Spleen (tissue), 11 donors: Measurements from ENCODE around the gene GRAP2. TPM values are rescaled to one million over a fixed set of nuclear protein-coding genes. Genes with fewer than 3 reads are reported as not detected.
A peak's percentile ranks its signal among the peaks of the same experiment; 100 is the strongest.

Source experiments
- DNase-seq: peaks from one replicate; pipeline ENCODE4 v3.0.0-alpha.2; 2020
- H3K27ac ChIP-seq, 8 donors: fragments of 200-600 bp; sonication (generic) in 7 of 8; 1 replicate in 4 of 8; 2 replicates in 4 of 8; pipeline versions ENCODE4 v1.5.0 to v1.8.0; 2016 to 2021; ENCODE audit warnings: inconsistent platforms in 4 of 8, mild to moderate bottlenecking in 4 of 8, moderate library complexity in 1 of 8
- H3K27me3 ChIP-seq, 7 donors: fragments of 200-600 bp; sonication (generic) in 6 of 7; replicated peaks in 1 of 7; 1 replicate in 4 of 7; 2 replicates in 3 of 7; pipeline versions ENCODE4 v1.5.0 to v1.8.0; 2016 to 2021; ENCODE audit warnings: inconsistent platforms in 3 of 7, mild to moderate bottlenecking in 1 of 7
- H3K36me3 ChIP-seq, 6 donors: fragments of 200-600 bp; sonication (generic) in 5 of 6; 1 replicate in 4 of 6; 2 replicates in 2 of 6; pipeline versions ENCODE4 v1.5.0 to v1.8.0; 2016 to 2021; ENCODE audit warnings: inconsistent platforms in 2 of 6
- H3K4me1 ChIP-seq, 6 donors: fragments of 200-600 bp; sonication (generic) in 5 of 6; 1 replicate in 3 of 6; 2 replicates in 3 of 6; pipeline versions ENCODE4 v1.5.0 to v1.8.0; 2016 to 2021; ENCODE audit warnings: inconsistent platforms in 3 of 6
- H3K4me3 ChIP-seq, 8 donors: fragments of 200-600 bp; sonication (generic) in 7 of 8; 1 replicate in 4 of 8; 2 replicates in 4 of 8; pipeline versions ENCODE4 v1.5.0 to v1.8.0; 2016 to 2021; ENCODE audit warnings: inconsistent platforms in 4 of 8, mild to moderate bottlenecking in 4 of 8, moderate library complexity in 2 of 8
- H3K9me3 ChIP-seq, 8 donors: fragments of 200-600 bp; sonication (generic) in 7 of 8; 1 replicate in 4 of 8; 2 replicates in 4 of 8; pipeline versions ENCODE4 v1.5.0 to v1.8.0; 2016 to 2021; ENCODE audit warnings: inconsistent platforms in 4 of 8
- POLR2A ChIP-seq, 3 donors: fragments of 450-650 bp; IDR thresholded peaks; one replicate each; pipeline ENCODE4 v1.5.1; 2017; ENCODE audit warnings: antibody characterized with exemption in 3 of 3, mild to moderate bottlenecking in 1 of 3
- POLR2AphosphoS5 ChIP-seq, 3 donors: sonication (generic); formaldehyde crosslinking; IDR thresholded peaks; one replicate each; pipeline ENCODE4 v1.5.1; 2017; ENCODE audit warnings: antibody characterized with exemption in 3 of 3
- WGBS, 5 donors: extraction: QIAGEN DNeasy Blood & Tissue Kit in 3 of 5; methylation state at CpG; one replicate each; pipeline versions ENCODE4 v1.1.5 to v1.1.7; 2013 to 2018; 5-methylcytosine and 5-hydroxymethylcytosine counted together
- intact Hi-C: fragments of 100-400 bp; cut with DNase I; formaldehyde crosslinking; loops from one replicate; pipeline ENCODE4 v1.15.0; 2023; ENCODE audit warnings: low total_unique reads
- polyA plus RNA-seq, 3 donors: library from polyadenylated mRNA; stranded (reverse); fragments of 200-250 nt; gene quantifications; one replicate each; pipeline ENCODE4 v1.2.1, GENCODE V29; 2013
- total RNA-seq, 7 donors: library from RNA; depleted of rRNA in 3 of 7; stranded (reverse); fragments of >200 nt in 3 of 7; fragmentation: NEBNext Ultra II Directional in 4 of 7; extraction: Animal tissue kit (Norgen Biotek cat#: 25700) in 4 of 7; gene quantifications; one replicate each; pipeline versions ENCODE4 v1.1.0 to v1.2.1, GENCODE V29; 2016 to 2021
- TF ChIP-seq, protein P1 (sequence below), 11 experiments: fragments of 200-600 bp in 7 of 11; fragments of 450-650 bp in 4 of 11; sonication (generic) in 4 of 11; IDR thresholded peaks in 8 of 11; conservative IDR thresholded peaks in 3 of 11; 1 replicate in 7 of 11; 2 replicates in 4 of 11; pipeline versions ENCODE4 v1.4.0 to v1.8.0; 2016 to 2021; ENCODE audit warnings: antibody characterized with exemption in 11 of 11, inconsistent platforms in 4 of 11, mild to moderate bottlenecking in 1 of 11
- donor health status: healthy with polysubstance abuse.
- donor health status: DM: no; HTN: no; CAD: no; lungs with moderate emphysema.
- donor health status: DM: no; HTN: no; CAD: no.
- donor health status: Bipolar disorder and iron deficiency.
- donor health status: healthy.
- donor health status: DM: no; HTN: no; CAD: no.
- donor health status: DM: yes; HTN: yes; CAD: no.

GRAP2 gene
- total and polyA plus RNA-seq, 10 donors = 3.1 to 40.3 (median 29.8) TPM

DNA sequence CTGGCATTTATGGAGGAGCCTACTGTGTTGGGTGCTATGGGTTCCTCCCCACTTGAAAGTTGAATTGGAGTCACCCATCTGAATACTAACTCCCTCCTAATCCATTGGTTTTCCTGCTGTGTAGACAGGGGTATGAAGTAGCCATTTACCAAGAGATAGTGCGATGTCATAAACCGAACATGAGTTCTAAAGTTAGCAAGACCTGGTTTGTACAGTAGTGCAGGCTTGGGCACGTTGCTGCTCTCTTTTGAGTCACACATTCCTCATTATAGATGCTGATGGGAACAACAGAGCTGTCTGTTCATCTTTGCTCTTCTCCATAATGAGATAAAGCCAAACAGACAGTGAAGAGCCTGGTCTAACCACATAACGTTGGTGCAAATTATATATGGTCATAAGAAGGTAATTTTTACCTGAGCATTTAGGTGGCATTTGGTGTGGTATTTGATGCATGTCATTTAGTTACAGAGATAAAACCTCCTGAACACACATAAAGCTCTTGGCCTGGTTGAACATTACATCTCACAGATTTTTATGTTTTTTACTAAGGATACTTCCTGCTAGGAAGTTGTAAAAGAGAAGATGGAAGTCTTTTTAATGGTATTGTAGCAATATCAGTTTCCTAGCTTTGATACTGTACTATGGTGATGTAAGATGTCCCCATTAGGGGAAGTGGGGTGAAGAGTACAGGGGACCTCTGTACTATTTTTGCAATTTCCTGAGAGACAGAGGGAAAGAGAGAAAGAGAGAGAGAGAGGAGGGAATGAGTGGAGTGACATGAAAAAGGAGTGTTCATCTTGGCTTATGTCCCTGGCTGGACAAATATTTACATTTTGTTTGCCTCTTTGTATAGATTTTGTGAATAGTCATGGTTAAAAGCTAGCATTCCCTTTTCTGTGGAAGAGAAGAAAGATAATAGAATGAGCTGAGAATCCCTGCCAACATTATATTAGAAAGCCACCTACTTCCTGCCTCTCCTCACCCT lies 27.9 kb downstream of the GRAP2 start:
- H3K4me3 ChIP-seq = no peak overlapping the region
- 76 to 92% (median 79%) methylated on average over 4 of the region's 4 CpGs for WGBS, 5 donors
- peak overlapping the region in 4 of 8 donors; percentile 9 to 70 (median 30) for H3K27ac ChIP-seq
- no peaks in the 10 kb centered on the region for H3K36me3 ChIP-seq
- H3K4me1 ChIP-seq = peaks cover 2 to 100% (median 68%) of the 10 kb centered on the region in 6 donors
- TF ChIP-seq POLR2AphosphoS5 (IDR thresholded peaks at IDR 0.05) (no peak), POLR2A (IDR thresholded peaks at IDR 0.05) (no peak)
- TF ChIP-seq, protein P1, sequence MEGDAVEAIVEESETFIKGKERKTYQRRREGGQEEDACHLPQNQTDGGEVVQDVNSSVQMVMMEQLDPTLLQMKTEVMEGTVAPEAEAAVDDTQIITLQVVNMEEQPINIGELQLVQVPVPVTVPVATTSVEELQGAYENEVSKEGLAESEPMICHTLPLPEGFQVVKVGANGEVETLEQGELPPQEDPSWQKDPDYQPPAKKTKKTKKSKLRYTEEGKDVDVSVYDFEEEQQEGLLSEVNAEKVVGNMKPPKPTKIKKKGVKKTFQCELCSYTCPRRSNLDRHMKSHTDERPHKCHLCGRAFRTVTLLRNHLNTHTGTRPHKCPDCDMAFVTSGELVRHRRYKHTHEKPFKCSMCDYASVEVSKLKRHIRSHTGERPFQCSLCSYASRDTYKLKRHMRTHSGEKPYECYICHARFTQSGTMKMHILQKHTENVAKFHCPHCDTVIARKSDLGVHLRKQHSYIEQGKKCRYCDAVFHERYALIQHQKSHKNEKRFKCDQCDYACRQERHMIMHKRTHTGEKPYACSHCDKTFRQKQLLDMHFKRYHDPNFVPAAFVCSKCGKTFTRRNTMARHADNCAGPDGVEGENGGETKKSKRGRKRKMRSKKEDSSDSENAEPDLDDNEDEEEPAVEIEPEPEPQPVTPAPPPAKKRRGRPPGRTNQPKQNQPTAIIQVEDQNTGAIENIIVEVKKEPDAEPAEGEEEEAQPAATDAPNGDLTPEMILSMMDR (IDR thresholded peaks at IDR 0.05 in 8 of 11, conservative IDR thresholded peaks at IDR 0.05 in 3 of 11) = no peak
- no peaks in the 10 kb centered on the region for H3K27me3 ChIP-seq
- no peak for DNase-seq
- no peaks in the 10 kb centered on the region for H3K9me3 ChIP-seq
- intact Hi-C loops = no loop called here

DNA sequence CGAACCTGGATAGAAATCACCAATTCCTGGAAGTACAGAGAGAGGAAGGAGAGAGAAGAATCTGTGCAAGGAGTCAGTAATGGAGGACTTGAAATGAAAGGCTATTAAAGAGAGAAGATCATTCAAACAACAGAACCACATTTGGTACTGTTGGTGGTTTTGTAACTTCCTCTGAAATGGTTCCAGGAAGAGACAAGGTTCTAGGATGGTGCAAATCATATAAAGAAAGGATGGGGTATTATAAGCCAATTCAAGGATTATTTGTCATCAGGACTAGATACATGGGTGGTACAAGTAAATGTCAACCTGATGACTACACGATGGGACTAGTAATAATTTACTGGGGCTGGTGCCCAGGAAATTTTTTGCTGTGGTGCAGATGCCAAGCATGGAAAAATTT lies 30.4 kb downstream of the GRAP2 start:
- Histone ChIP-seq H3K9me3 (no peaks in the 10 kb centered on the region), H3K27me3 (no peaks in the 10 kb centered on the region), H3K4me1 (peaks cover 2 to 100% (median 72%) of the 10 kb centered on the region in 6 donors), H3K4me3 (no peak overlapping the region), H3K36me3 (no peaks in the 10 kb centered on the region), H3K27ac (peak overlapping the region in 5 of 8 donors; percentile 5 to 66 (median 30))
- intact Hi-C loops = no loop called here
- DNase-seq = no peak
- TF ChIP-seq POLR2A (IDR thresholded peaks at IDR 0.05) (no peak), POLR2AphosphoS5 (IDR thresholded peaks at IDR 0.05) (no peak)
- TF ChIP-seq, protein P1 (IDR thresholded peaks at IDR 0.05 in 8 of 11, conservative IDR thresholded peaks at IDR 0.05 in 3 of 11) = no peak
- 52 to 66% (median 57%) methylated on average over 2 of the region's 2 CpGs for WGBS, 5 donors

DNA sequence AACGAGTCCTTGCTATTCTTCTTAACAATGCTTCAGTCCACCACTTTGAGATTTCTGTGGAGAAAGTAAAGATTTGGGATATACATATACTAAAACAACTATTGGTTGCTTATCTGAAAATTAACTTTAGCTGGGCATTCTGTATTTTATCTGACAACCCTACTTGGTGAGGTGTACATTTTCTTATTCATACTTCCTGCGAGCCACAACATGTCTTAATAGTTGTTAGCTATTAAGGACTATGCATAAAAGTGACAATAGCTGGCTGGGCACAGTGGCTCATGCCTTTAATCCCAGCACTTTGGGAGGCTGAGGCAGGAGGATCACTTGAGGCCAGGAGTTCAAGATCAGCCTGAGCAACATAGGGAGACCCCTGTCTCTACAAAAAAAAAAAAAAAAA lies 31.3 kb downstream of the GRAP2 start:
- H3K27ac ChIP-seq = peak overlapping the region in 3 of 8 donors; percentile 17 to 66 (median 42)
- intact Hi-C loops = no loop called here
- 76 to 87% (median 82%) methylated on average over 2 of the region's 2 CpGs for WGBS, 5 donors
- TF ChIP-seq, protein P1 (IDR thresholded peaks at IDR 0.05 in 8 of 11, conservative IDR thresholded peaks at IDR 0.05 in 3 of 11) = no peak
- TF ChIP-seq POLR2AphosphoS5 (IDR thresholded peaks at IDR 0.05) (no peak), POLR2A (IDR thresholded peaks at IDR 0.05) (no peak)
- no peaks in the 10 kb centered on the region for H3K27me3 ChIP-seq
- no peaks in the 10 kb centered on the region for H3K36me3 ChIP-seq
- DNase-seq = no peak
- no peaks in the 10 kb centered on the region for H3K9me3 ChIP-seq
- no peak overlapping the region for H3K4me3 ChIP-seq
- H3K4me1 ChIP-seq = peaks cover 2 to 100% (median 73%) of the 10 kb centered on the region in 6 donors
